GM19455 (cell line): ENCODE data around the gene BMP8A.
A peak's percentile ranks its signal among the peaks of the same experiment; 100 is the strongest.
"Not testable (repeated sequence)": the region's sequence is repeated elsewhere in the genome, so short reads cannot be mapped to it uniquely, and the experiment has no call there.

Experiments
- ATAC-seq: cut with Tn5 transposase; IDR thresholded peaks from one replicate; pipeline ENCODE4 v1.9.1; 2021; ENCODE audit not compliant: unreplicated experiment

The BMP8A gene

DNA sequence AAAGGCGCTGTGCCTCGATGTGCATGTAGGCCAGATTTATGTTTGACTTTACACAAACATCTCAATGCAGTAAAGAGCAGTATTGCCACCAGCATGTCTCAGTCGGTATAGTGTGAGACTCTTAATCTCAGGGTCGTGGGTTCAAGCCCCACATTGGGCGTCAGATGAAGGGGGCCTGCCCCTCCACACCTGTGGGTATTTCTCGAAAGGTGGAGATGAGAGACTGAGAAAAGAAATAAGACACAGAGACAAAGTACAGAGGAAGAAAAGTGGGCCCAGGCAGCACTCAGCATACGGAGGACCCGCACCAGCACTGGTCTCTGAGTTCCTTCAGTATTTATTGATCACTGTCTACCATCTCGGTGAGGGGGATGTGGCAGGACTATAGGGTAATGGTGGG is 13.0 kb downstream of the BMP8A start:
- ATAC-seq: not testable (repeated sequence)

DNA sequence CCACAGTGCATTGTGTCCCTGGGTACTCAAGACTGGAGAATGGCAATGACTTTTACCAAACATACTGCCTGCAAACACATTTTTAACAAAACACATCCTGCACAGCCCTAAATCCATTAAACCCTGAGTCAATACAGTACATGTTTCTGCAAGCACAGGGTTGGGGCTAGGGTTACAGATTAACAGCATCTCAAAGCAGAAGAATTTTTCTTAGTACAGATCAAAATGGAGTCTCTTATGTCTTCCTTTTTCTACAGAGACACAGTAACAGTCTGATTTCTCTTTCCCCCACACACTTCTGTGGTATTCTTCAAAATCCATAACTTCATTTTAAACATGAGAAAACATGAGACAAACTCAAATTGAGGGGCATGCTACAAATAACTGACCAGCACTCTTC is 13.9 kb downstream of the BMP8A start:
- no peak for ATAC-seq

DNA sequence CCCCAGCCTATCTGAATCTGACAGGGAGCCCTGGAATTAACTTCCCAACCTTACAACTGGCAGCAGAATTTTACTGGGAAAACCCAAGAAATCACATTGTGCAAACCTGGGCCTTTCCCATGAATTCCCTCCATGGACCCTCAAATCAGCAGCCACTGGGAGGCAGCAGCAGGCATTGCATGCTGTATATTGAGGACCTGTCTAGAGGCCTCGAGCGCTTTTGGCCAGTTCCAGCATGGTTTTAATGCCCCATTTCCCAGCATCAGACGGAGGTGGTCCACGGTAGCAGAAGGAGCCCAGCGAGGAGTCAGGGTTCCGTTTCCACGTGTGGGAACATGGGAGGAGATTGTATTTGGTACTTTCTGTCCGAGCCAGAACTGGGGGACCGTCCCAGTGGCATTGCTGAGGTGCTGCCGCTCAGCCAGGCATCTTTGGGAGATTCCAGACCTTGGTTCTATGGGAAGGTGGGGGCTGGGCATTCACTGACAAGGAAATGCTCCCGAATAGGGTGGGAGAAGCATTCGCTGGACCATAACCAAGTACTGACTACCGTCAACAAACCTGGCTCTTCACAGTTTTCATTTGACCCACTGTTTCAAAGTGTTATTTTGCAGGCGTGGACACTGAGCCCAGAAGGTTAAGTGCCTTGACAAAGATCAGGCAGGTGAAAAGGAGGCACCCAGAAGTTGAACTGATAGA is 15.9 kb downstream of the BMP8A start:
- ATAC-seq: no peak

DNA sequence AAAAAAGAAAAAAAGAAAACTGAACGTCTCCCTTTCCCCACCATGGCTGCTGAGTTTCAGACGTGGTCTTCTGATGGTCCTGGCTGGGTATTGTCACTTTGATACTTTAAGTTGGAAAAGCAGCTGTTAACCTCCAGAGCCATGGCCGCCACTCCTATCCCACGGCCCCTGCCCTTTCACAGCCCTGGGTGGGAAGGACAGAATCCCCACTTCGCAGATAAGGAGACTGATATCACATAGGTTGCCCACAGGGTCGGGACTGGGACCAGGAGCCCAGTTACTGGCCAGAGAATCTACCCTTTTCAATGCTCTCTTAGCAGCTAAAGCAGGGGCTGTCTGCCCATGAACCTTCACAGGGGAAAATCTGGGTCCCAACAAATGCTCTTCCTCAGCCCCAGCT is 16.8 kb downstream of the BMP8A start:
- ATAC-seq: no peak

DNA sequence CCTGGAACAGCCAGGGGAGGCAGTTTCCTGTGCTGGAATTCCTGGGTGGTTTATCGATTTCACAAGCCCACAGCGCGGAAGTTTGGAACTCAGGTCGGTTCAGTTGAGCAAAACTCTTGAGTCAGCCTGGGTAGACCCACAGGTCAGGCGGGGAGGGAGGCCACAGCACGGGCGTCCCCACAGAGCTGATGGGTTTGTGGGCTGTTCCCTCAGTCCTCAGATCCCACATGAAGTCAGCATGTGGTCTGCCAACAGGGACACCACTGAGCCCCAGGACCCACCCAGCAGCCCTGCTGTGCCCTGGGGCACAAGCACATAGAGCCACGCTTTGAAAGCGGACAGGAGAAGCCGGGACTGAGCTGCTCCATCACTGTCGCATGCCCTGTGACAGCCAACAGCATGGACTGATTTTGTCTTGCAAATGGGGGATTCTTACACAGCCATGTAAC is 17.4 kb downstream of the BMP8A start:
- ATAC-seq: peak; percentile 34

DNA sequence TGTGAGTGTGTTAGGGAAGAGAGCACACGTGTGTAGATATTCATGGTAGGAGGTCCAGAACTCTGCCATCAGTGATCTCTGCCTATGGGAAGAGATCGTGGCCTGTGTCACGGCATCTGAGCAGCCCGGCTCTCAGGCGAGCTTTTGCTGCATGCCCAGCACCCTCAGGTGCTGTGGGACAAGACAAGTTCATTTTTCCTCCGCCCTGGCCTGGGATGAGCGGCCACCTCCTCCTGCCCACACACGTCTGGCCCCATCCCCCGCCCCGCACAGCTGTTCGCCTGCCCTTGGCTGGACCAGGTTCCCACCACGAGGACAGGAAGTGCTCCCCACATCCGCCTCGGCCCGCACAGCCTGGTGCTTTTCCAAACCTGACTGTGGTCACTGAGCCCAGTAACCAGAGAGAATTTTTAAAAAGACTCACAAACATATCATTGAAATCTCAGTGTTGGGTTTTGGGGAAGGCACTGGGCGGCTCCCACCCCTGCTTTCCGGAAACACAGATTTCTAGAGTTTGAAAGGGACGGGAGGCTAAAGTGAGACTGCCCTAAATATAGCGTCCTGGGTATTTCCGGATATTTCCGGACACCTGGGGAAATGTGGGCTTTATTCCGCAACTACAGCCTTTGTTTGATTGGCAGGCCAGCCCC is 18.0 kb downstream of the BMP8A start:
- peak; percentile 66 for ATAC-seq

DNA sequence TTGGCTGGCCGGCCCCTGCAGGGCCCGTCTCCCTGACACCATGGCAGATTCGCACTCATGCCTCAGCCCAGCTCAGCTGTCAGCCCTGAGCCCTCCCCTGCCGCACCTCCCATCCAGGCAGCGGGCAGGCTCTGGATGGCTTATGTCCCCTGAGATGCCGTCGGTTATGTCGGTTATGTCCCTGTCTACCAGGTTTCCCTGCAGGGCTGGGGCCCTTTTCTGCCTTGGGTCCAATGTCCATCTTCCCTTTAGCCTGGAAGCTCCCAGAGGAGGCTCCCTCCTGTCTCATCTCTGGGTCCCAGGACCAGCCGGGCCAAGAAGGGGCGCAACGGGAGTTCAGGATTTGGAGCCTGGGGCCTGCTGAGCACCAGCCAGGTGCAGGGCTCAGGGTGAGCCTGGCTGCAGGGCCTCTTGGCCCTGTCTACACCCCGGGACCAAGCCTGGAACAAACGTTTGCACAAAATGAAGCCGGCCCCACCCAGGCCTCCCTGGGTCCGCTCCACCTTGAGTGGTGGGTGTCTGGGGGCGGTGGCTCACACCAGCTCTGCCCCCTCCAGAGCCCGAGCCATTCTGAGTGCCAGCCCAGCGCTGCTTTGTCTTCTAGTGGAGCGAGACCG is 19.2 kb downstream of the BMP8A start:
- ATAC-seq: not testable (repeated sequence)

DNA sequence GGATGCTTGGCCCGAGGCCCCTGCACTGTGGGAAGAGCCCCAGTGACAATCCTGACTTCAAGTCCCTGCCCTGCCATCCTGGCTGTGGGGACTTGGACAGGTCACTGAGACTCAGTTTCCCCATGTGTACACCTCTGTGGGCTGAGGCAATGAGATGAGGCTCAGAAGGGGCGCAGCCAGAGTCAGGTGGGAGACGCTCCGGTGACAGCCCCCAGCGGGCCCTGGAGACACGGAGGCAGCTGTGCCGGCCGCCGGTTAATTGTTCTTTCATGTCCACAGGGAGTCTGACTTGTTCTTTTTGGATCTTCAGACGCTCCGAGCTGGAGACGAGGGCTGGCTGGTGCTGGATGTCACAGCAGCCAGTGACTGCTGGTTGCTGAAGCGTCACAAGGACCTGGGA is 20.0 kb downstream of the BMP8A start:
- ATAC-seq: not testable (repeated sequence)

DNA sequence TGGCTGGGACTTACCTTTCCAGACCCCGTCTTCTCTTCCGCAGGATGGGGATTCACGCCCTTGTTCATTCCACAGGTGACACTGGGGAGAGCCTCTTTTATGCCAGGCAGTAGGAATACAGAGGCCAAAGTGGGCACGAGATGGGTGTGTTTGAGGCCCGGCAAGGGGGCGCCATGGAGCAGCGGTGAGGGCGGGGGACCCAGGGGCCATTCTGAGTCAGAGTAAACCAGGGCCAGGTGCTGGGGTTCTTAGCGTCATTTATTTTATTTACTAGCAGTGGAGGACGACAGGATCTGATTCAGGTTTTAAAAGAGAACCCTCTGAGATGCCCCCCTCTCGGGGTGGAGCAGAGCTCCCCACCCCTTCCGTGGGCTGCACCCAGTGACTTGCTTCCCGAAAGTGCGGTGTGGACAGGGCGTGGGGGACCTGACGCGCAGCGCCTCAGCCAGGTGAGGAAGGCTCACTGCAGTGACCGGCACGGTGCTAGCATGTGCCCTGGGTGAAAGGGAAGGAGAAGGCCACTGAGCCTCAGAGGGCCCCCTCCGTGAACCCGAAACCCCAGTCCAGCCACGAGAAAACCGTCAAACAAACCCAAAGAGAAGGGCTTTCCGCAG is 20.9 kb downstream of the BMP8A start:
- not testable (repeated sequence) for ATAC-seq

DNA sequence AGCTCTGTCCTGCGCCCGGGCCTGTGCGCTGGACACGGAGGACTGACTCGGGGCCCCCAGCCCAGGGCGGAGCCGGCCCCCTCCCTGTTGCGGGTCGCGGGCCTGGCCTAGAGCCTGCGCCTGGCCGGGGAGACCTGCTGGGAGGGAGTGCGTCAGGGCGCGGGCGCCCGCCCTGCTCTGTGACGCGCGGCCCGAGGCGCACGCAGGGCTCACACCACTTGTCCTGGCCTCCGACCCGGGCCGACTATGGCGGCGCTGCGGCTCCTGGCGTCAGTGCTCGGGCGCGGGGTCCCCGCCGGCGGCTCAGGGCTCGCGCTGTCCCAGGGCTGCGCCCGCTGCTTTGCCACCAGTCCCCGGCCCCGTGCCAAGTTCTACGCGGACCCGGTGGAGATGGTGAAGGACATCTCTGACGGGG is 23.3 kb downstream of the BMP8A start:
- not testable (repeated sequence) for ATAC-seq

DNA sequence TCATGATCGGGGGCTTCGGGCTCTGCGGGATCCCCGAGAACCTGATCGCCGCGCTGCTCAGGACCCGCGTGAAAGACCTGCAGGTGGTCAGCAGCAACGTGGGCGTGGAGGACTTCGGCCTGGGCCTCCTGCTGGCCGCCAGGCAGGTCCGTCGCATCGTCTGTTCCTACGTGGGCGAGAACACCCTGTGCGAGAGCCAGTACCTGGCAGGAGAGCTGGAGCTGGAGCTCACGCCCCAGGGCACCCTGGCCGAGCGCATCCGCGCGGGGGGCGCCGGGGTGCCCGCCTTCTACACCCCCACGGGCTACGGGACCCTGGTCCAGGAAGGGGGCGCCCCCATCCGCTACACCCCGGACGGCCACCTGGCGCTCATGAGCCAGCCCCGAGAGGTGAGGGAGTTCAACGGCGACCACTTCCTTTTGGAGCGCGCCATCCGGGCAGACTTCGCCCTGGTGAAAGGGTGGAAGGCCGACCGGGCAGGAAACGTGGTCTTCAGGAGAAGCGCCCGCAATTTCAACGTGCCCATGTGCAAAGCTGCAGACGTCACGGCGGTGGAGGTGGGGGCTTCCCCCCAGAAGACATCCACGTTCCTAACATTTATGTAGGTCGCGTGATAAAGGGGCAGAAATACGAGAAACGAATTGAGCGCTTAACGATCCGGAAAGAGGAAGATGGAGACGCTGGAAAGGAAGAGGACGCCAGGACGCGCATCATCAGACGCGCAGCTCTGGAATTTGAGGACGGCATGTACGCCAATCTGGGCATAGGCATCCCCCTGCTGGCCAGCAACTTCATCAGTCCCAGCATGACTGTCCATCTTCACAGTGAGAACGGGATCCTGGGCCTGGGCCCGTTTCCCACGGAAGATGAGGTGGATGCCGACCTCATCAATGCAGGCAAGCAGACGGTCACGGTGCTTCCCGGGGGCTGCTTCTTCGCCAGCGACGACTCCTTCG is 24.0 kb downstream of the BMP8A start:
- not testable (repeated sequence) for ATAC-seq

DNA sequence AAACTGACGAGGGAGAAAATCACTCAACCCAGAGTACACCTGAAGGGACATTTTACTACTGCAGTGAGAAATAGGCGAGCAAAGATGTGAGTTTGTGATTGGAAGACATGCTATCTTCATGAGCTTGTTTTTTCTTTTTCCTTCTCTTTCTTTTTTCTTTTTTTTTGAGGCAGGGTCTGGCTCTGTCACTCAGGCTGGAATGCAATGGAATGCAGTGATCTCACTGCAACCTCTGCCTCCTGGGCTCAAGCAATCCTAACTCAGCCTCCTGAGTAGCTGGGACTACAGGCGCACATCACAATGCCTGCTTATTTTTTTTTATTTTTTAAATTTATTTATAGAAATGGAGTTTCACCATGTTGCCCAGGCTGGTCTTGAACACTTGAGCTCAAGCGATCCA is 25.4 kb downstream of the BMP8A start:
- ATAC-seq: not testable (repeated sequence)

DNA sequence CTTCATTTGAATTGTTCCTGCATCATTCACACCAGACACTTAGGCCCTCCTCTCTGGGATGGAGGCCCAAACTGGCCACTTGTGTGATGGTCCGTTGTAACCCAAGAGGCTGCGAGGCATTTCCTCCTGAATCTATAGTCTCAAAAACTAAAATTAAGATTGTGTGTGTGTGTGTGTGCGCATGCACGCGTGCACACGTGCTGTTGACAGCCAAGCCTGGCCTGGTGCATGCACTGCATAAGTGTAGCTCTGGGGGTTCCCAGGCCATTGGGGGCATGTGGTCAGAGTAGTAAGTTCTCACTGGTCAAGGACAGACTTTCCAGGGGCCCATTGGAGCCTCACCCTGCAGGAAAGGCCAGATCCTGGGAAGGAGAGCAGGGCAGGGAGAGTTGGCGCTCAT is 26.5 kb downstream of the BMP8A start:
- ATAC-seq: not testable (repeated sequence)

DNA sequence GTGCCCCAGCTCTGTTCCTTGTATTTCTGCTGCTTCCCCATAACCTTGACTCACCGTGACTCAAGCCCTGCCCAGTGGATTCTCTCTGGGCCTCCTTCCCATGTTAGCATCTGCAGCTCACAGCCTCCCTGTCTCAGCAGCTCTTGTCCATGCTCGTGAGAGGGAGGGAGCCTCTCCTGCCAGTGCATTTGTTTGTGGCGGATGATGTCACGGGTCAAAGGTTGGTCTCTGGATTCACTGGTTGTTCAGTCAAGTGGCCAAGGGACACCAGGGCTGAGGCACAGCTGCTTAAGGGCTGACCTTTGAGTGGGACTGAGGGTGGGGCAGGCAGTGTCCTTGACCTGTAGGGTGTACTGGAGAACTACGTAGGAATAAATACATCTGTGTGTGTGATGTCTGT is 27.9 kb downstream of the BMP8A start:
- ATAC-seq: not testable (repeated sequence)

DNA sequence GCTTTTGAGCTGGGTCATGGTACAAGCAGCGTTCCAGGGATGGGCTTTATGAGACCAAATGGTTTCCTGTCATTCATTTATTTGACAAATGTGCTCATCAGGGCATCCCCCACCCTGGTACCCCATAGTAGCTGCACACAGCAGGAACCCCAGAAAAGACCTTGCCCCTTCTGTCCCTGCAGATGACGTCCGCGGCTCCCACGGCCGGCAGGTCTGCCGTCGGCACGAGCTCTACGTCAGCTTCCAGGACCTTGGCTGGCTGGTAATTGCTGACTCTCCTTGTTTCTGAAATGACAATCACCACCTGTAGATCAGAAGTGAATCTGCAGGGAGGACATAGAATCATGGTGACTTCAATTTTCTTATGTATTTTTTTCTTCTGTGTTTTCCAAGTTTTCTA is 30.8 kb downstream of the BMP8A start:
- ATAC-seq: not testable (repeated sequence)

DNA sequence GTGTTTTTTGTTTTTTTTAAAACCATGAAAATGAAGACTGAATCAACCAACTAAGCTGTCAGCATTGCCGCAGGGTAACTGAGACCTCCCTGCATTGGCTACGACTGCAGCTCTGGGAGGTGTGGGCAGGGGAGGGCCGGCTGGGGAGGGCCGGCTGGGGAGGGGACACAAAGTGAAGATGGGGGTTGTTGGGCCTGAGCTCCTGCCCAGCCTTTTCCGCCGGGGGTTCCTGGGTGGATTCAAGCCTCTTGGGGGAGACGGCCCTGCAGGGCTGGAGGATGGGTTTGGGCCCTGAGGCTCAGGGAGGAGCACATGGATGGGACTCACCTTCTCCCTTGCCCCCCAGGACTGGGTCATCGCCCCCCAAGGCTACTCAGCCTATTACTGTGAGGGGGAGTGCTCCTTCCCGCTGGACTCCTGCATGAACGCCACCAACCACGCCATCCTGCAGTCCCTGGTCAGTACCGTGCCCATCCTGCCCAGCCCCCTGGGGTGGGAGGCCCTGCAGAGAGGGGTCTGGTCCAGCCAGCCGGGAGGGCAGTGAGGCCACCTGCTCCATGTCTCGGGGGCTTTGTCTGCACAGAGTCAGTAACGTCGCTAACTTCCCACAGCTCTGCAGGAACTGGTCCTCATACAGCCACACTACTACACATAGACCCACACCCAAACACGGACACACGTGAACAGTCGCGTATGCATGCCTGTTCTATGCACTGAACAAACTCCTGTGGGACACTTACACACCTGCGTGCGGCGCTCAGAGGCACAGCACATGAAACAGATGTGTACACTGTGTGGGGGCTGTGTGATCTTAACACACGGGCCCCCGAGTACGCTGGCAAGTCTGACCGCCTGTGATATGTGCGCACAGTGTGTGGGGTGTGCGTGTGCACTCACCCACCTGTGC is 31.5 kb downstream of the BMP8A start:
- ATAC-seq: no peak

DNA sequence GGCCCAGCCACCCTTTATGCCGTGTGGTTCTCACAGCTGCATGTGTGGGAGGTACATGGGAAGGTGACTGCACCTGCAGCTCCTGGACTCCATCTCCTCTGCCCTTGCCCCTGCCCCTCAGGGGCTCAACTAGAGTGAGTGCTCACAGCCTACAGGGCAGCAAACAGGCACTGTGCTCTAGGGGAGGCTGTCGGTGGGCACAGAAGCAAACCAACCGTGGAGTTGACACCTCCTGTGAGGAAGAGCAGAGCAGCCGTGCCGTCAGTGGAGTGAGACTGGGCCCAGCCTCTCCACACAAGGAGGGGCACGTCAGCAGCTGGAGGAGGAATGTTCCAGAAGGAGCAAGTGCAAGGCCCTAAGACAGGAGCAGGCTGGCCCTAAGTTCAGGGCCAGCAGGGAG is 32.7 kb downstream of the BMP8A start:
- no peak for ATAC-seq

DNA sequence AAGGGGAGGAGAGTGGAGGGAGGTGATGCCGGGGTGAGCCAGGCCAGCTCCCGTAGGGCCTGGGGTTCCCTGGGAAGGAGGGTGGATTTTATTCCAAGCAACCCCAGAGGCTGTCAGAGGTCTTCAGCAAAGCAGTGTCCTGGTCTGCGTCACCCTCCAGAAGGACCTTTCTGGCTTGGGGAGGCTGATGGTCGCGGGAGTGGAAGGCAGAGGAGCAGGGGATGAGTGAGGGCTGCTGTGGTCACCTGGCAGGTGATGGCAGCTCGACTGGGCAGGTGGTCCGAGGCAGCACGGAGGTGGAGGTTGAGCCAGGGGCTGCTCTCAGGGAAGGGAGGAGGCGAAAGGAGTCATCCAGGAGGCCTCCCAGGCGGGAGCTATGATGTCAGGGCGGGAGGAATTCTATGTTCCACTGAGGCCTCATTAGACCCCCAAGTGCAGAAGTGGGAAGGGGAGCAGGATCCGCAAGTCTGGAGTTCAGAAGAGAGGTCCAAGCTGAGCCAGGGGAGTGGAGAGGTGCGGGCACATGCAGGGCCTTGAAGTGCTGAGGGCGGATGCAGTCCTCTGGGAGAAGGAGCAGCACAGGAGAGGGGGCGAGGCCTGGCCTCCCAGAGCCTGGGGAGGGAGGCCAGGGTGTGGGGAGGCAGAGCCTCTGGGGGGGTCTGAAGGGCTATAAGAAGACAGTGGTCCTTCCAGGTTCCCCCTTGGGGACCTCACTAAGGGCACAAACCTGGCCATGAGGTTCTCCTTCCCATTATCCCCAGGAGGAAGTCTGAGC is 33.3 kb downstream of the BMP8A start:
- ATAC-seq: no peak
